ENCODE results near the gene RAB11FIP3.
"Not testable (repeated sequence)": the region's sequence is repeated elsewhere in the genome, so short reads cannot be mapped to it uniquely, and the experiment has no call there.

RAB11FIP3 gene

GRCh38 chr16:492211-492875, 66.9 kb downstream of the RAB11FIP3 start:
- DNase-seq (ENCODE audit: insufficient read length) (no peak), FAIRE-seq (no peak)
- TF ChIP-seq POLR2A (IDR thresholded peaks at IDR 0.05; ENCODE audit: low read depth, low read length) (no peak), POLR2AphosphoS5 (IDR thresholded peaks at IDR 0.05; ENCODE audit: low read depth, low read length) (no peak), TAF1 (IDR thresholded peaks at IDR 0.05; ENCODE audit: borderline replicate concordance, low read depth, low read length) (no peak)

GRCh38 chr16:494676-495075, 69.2 kb downstream of the RAB11FIP3 start:
- not testable (repeated sequence) for FAIRE-seq; DNase-seq (ENCODE audit: insufficient read length)

- DNase-seq (ENCODE audit: insufficient read length) (no peak), FAIRE-seq (no peak)
- TF ChIP-seq POLR2A (IDR thresholded peaks at IDR 0.05; ENCODE audit: low read depth, low read length) = no peak
- TF ChIP-seq TAF1 (IDR thresholded peaks at IDR 0.05; ENCODE audit: borderline replicate concordance, low read depth, low read length) = no peak
- no peak for TF ChIP-seq POLR2AphosphoS5 (IDR thresholded peaks at IDR 0.05; ENCODE audit: low read depth, low read length)
These were observed 69.8 kb downstream of the RAB11FIP3 start for GRCh38 chr16:495127-495748.

- TF ChIP-seq POLR2A (IDR thresholded peaks at IDR 0.05; ENCODE audit: low read depth, low read length) (no peak), TAF1 (IDR thresholded peaks at IDR 0.05; ENCODE audit: borderline replicate concordance, low read depth, low read length) (no peak), POLR2AphosphoS5 (IDR thresholded peaks at IDR 0.05; ENCODE audit: low read depth, low read length) (no peak)
- no peak for FAIRE-seq
- no peak for DNase-seq (ENCODE audit: insufficient read length)
These were observed 70.8 kb downstream of the RAB11FIP3 start for GRCh38 chr16:496097-496886.

- TF ChIP-seq POLR2A (IDR thresholded peaks at IDR 0.05; ENCODE audit: low read depth, low read length) = no peak
- FAIRE-seq (no peak), DNase-seq (ENCODE audit: insufficient read length) (no peak)
These were observed 71.8 kb downstream of the RAB11FIP3 start for GRCh38 chr16:497258-497657.

GRCh38 chr16:499924-500323, 74.5 kb downstream of the RAB11FIP3 start:
- TF ChIP-seq POLR2AphosphoS5 (IDR thresholded peaks at IDR 0.05; ENCODE audit: low read depth, low read length) = no peak
- no peak for TF ChIP-seq POLR2A (IDR thresholded peaks at IDR 0.05; ENCODE audit: low read depth, low read length)
- no peak for TF ChIP-seq TAF1 (IDR thresholded peaks at IDR 0.05; ENCODE audit: borderline replicate concordance, low read depth, low read length)
- FAIRE-seq = no peak
- DNase-seq (ENCODE audit: insufficient read length) = no peak

GRCh38 chr16:500709-501108, 75.3 kb downstream of the RAB11FIP3 start:
- DNase-seq (ENCODE audit: insufficient read length) (no peak), FAIRE-seq (no peak)
- TF ChIP-seq POLR2A (IDR thresholded peaks at IDR 0.05; ENCODE audit: low read depth, low read length) (no peak), TAF1 (IDR thresholded peaks at IDR 0.05; ENCODE audit: borderline replicate concordance, low read depth, low read length) (no peak), POLR2AphosphoS5 (IDR thresholded peaks at IDR 0.05; ENCODE audit: low read depth, low read length) (no peak)

- DNase-seq (ENCODE audit: insufficient read length) (no peak), FAIRE-seq (no peak)
- TF ChIP-seq TAF1 (IDR thresholded peaks at IDR 0.05; ENCODE audit: borderline replicate concordance, low read depth, low read length) (no peak), POLR2A (IDR thresholded peaks at IDR 0.05; ENCODE audit: low read depth, low read length) (no peak), POLR2AphosphoS5 (IDR thresholded peaks at IDR 0.05; ENCODE audit: low read depth, low read length) (no peak)
These were observed 76.9 kb downstream of the RAB11FIP3 start for GRCh38 chr16:502179-502943.

- DNase-seq (ENCODE audit: insufficient read length) = no peak
- no peak for FAIRE-seq
- TF ChIP-seq TAF1 (IDR thresholded peaks at IDR 0.05; ENCODE audit: borderline replicate concordance, low read depth, low read length) = no peak
These were observed 78.0 kb downstream of the RAB11FIP3 start for GRCh38 chr16:503150-504071.

GRCh38 chr16:505479-506245, 80.2 kb downstream of the RAB11FIP3 start:
- DNase-seq (ENCODE audit: insufficient read length) (no peak), FAIRE-seq (no peak)
- no peak for TF ChIP-seq POLR2AphosphoS5 (IDR thresholded peaks at IDR 0.05; ENCODE audit: low read depth, low read length)
- no peak for TF ChIP-seq TAF1 (IDR thresholded peaks at IDR 0.05; ENCODE audit: borderline replicate concordance, low read depth, low read length)
- TF ChIP-seq POLR2A (IDR thresholded peaks at IDR 0.05; ENCODE audit: low read depth, low read length) = no peak
